ENCODE measurements around the gene ARHGEF39.
"Not testable (repeated sequence)": the region's sequence is repeated elsewhere in the genome, so short reads cannot be mapped to it uniquely, and the experiment has no call there.

GRCh38 chr9:35645736-35646135, 19.3 kb downstream of the ARHGEF39 start:
- TF ChIP-seq CTCF, POLR2A (IDR thresholded peaks at IDR 0.05): not testable (repeated sequence)
